Endothelial cell of umbilical vein (primary cell): ENCODE measurements around the gene PRRC2A. TPM values are rescaled to one million over a fixed set of nuclear protein-coding genes. Genes with fewer than 3 reads are reported as not detected.
A peak's percentile ranks its signal among the peaks of the same experiment; 100 is the strongest.

ENCODE experiments used
- BruUV-seq: library from RNA; stranded (reverse); fragments of 400-500 nt; replicated peaks from 2 replicates; lab custom pipeline; 2021; lab: Mats Ljungman, UMichigan
- CTCF ChIA-PET: fragments of 300-600, 350-600 bp; sonication (Branson Sonifier 250); formaldehyde crosslinking; loops from one replicate; lab custom pipeline; 2021; ENCODE audit warnings: antibody characterized with exemption, inconsistent platforms; lab: Charles Lee
- POLR2A ChIA-PET: fragments of 300-600, 350-600 bp; sonication (Branson Sonifier 250); formaldehyde crosslinking; loops from one replicate; lab custom pipeline; 2021; ENCODE audit warnings: antibody characterized with exemption, inconsistent platforms; lab: Charles Lee
- DNase-seq: peaks from one replicate; pipeline ENCODE4 v3.0.0-alpha.2; 2011; ENCODE audit warnings: low read depth, low spot score
- FAIRE-seq: peaks from 2 replicates; lab custom pipeline; 2011; peaks lifted over from hg19 to GRCh38; lab: Jason Lieb, UNC
- H2AFZ ChIP-seq: 2 replicates; pipeline ENCODE4 v1.6.0; 2012; ENCODE audit warnings: low read depth, low read length, control low read depth, inconsistent platforms
- H3K27ac ChIP-seq: 2 replicates; pipeline ENCODE4 v1.5.1; 2011; ENCODE audit warnings: low read depth, mild to moderate bottlenecking, control low read depth, low read length, moderate library complexity; ENCODE audit not compliant: insufficient read depth
- H3K27me3 ChIP-seq, 2 experiments: 2 replicates each; pipeline versions ENCODE4 v1.6.0 to v1.6.1; 2011; ENCODE audit warnings: low read length in 2 of 2, mixed read lengths in 1 of 2; ENCODE audit not compliant: control insufficient read depth in 2 of 2, insufficient read depth in 2 of 2
- H3K36me3 ChIP-seq, 2 experiments: 2 replicates in 1 of 2; 3 replicates in 1 of 2; pipeline ENCODE4 v1.5.1; 2011; ENCODE audit warnings: low read length in 2 of 2, mild to moderate bottlenecking in 1 of 2, moderate library complexity in 1 of 2; ENCODE audit not compliant: control insufficient read depth in 2 of 2, insufficient read depth in 2 of 2; ENCODE audit errors: extremely low read depth in 1 of 2
- H3K4me1 ChIP-seq: 3 replicates; pipeline ENCODE4 v1.5.1; 2011; ENCODE audit warnings: mild to moderate bottlenecking, low read length; ENCODE audit not compliant: control insufficient read depth, insufficient read depth; ENCODE audit errors: extremely low read depth
- H3K4me2 ChIP-seq: 2 replicates; pipeline ENCODE4 v1.6.1; 2011; ENCODE audit warnings: low read length, control low read depth, mixed read lengths; ENCODE audit not compliant: insufficient read depth
- H3K4me3 ChIP-seq, 3 experiments: fragments of 200-600 bp in 1 of 3; sonication (generic), shearing (Covaris generic) in 1 of 3; replicated peaks in 1 of 3; 2 replicates each; pipeline ENCODE4 v1.5.1; 2011 to 2016; ENCODE audit warnings: control low read depth in 3 of 3, low read length in 3 of 3, mild to moderate bottlenecking in 2 of 3, inconsistent platforms in 1 of 3, low read depth in 1 of 3, moderate library complexity in 1 of 3; ENCODE audit not compliant: insufficient read depth in 1 of 3
- H3K79me2 ChIP-seq: 2 replicates; pipeline ENCODE4 v1.6.0; 2012; ENCODE audit warnings: low read length, inconsistent platforms; ENCODE audit not compliant: control insufficient read depth, insufficient read depth
- H3K9ac ChIP-seq: replicated peaks from 2 replicates; pipeline ENCODE3; 2011; ENCODE audit warnings: low read length, control low read depth; ENCODE audit not compliant: insufficient read depth; ENCODE audit errors: extremely low read depth
- H3K9me1 ChIP-seq: replicated peaks from 3 replicates; pipeline ENCODE4 v1.6.0; 2011; ENCODE audit warnings: mild to moderate bottlenecking, low read length; ENCODE audit not compliant: control insufficient read depth, insufficient read depth; ENCODE audit errors: extremely low read depth
- H3K9me3 ChIP-seq: replicated peaks from 2 replicates; pipeline ENCODE4 v1.5.1; 2012; ENCODE audit warnings: low read length, inconsistent platforms; ENCODE audit not compliant: control insufficient read depth, insufficient read depth
- H4K20me1 ChIP-seq: replicated peaks from 2 replicates; pipeline ENCODE3; 2011; ENCODE audit warnings: mild to moderate bottlenecking, low read length; ENCODE audit not compliant: control insufficient read depth, insufficient read depth; ENCODE audit errors: extremely low read depth
- EZH2 ChIP-seq: IDR thresholded peaks from 2 replicates; pipeline ENCODE4 v1.6.1; 2012; ENCODE audit warnings: borderline replicate concordance, low read depth, mild to moderate bottlenecking, moderate library complexity, low read length, inconsistent platforms; ENCODE audit not compliant: severe bottlenecking
- JUN ChIP-seq: IDR thresholded peaks from 2 replicates; pipeline ENCODE4 v1.6.1; 2011; ENCODE audit warnings: borderline replicate concordance, low read depth; ENCODE audit not compliant: insufficient read length, insufficient read depth
- MYC ChIP-seq: IDR thresholded peaks from one replicate; pipeline ENCODE4 v1.6.1; 2011; ENCODE audit warnings: mild to moderate bottlenecking, low read depth, low read length
- POLR2AphosphoS5 ChIP-seq: IDR thresholded peaks from 2 replicates; pipeline ENCODE4 v1.6.1; 2012; ENCODE audit warnings: low read depth, mild to moderate bottlenecking, control low read depth, low read length, moderate library complexity; ENCODE audit not compliant: insufficient read depth
- dilution Hi-C: fragments of 300-500 bp; cut with MboI; formaldehyde crosslinking; loops from one replicate; pipeline ENCODE4 v1.15.0; 2019; ENCODE audit warnings: low sequenced_read_pairs; ENCODE audit not compliant: extremely low pct_ligation_motif_present
- intact Hi-C: fragments of 100-400 bp; cut with micrococcal nuclease; formaldehyde crosslinking; loops from one replicate; pipeline ENCODE4 v1.10.0; 2022
- polyA plus RNA-seq, 4 experiments: library from polyadenylated mRNA; depleted of rRNA in 3 of 4; stranded (reverse) in 3 of 4; unstranded in 1 of 4; fragments of >200 nt; gene quantifications; 2 replicates each; pipeline versions ENCODE4 v1.2.1 to v1.2.3, GENCODE V29; 2011 to 2012; ENCODE audit warnings: missing spikeins in 1 of 4
- total RNA-seq: library from RNA; stranded (reverse); gene quantifications from 2 replicates; pipeline ENCODE4 v1.2.3, GENCODE V29; 2021
- TF ChIP-seq, protein P1 (sequence below): IDR thresholded peaks from 2 replicates; pipeline ENCODE4 v1.6.1; 2011; ENCODE audit not compliant: insufficient read depth, insufficient read length
- TF ChIP-seq, protein P2 (sequence below), 2 donors: IDR thresholded peaks; 1 replicate in 1 of 2; 2 replicates in 1 of 2; pipeline ENCODE4 v1.5.1; 2011; ENCODE audit warnings: low read length in 2 of 2, mild to moderate bottlenecking in 2 of 2, moderate library complexity in 2 of 2, control low read depth in 1 of 2, inconsistent platforms in 1 of 2, low read depth in 1 of 2; ENCODE audit not compliant: insufficient read depth in 1 of 2; ENCODE audit errors: extremely low read depth in 1 of 2

PRRC2A gene
- total and polyA plus RNA-seq, 2 donors (not counting 3 experiments of a cell fraction or from before 2014, with no cell fraction given) = 88.4 to 229 TPM

DNA sequence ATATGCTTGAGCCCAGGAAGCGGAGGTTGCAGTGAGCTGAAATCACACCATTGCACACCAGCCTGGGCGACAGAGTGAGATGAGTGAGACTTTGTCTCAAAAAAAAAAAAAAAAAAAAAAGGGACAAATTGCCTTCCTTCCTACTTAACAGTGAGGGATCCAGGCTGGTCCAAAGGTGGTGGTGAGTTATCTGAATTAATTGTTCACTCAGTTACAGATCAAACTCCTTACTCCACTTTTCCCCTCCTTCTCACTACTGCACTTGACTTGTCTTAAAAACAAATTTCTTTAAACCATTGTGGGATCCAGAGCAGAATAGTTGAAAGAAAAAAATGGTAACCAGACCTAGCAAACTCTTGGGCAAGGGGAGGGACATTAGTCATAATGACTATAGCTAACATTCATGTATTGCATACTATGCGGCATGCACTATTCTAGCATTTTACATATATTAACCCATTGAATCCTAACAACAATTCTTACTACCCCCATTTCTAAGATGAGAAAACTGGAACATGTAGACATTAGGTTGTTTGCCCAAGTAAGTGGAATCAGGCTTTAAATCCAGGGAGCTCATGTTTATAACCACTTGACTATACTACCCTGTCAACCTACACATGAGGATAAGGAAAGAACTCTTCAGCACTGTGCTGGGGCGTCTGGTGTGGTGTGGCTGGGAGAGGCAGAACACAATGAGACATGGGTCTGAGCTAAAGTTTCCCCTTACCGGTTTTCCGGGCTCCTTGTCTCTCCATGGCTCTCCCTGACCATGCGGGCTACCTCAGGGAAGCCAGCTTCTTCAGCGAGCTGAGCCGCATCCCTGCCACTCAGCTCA is 42.8 kb downstream of the PRRC2A start:
- Histone ChIP-seq H3K4me1 (peaks cover 44% of the 10 kb centered on the region), H4K20me1 (no peaks in the 10 kb centered on the region), H3K9ac (no peak overlapping the region), H3K4me3 (peak overlapping the region in 2 of 3 experiments; percentile 70 to 94), H3K4me2 (peak overlapping the region; percentile 86), H3K9me1 (no peaks in the 10 kb centered on the region), H2AFZ (no peak overlapping the region), H3K79me2 (peaks cover 46% of the 10 kb centered on the region), H3K27ac (peak overlapping the region; percentile 14), H3K36me3 (peaks cover 7 to 10% of the 10 kb centered on the region in 2 experiments), H3K9me3 (no peaks in the 10 kb centered on the region), H3K27me3 (no peaks in the 10 kb centered on the region)
- dilution Hi-C loops = no loop called here
- DNase-seq (no peak), FAIRE-seq (no peak)
- ChIA-PET CTCF (interaction anchor here (0.8 to 5.7 kb wide), 6 partner anchors 11 to 159 kb away, joined by 3 to 38 read pairs (median 4); partner anchors contain the start of genes BAG6 and LSM2), POLR2A (interaction anchor here (0.9 to 1.0 kb wide), 2 partner anchors 11 to 164 kb away, joined by 3 to 5 read pairs; partner anchors contain the start of genes BAG6 and HSPA1B)
- TF ChIP-seq POLR2AphosphoS5 (no peak), EZH2 (no peak), JUN (no peak), MYC (no peak)
- TF ChIP-seq, protein P1, sequence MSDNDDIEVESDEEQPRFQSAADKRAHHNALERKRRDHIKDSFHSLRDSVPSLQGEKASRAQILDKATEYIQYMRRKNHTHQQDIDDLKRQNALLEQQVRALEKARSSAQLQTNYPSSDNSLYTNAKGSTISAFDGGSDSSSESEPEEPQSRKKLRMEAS = no peak
- TF ChIP-seq, protein P2, sequence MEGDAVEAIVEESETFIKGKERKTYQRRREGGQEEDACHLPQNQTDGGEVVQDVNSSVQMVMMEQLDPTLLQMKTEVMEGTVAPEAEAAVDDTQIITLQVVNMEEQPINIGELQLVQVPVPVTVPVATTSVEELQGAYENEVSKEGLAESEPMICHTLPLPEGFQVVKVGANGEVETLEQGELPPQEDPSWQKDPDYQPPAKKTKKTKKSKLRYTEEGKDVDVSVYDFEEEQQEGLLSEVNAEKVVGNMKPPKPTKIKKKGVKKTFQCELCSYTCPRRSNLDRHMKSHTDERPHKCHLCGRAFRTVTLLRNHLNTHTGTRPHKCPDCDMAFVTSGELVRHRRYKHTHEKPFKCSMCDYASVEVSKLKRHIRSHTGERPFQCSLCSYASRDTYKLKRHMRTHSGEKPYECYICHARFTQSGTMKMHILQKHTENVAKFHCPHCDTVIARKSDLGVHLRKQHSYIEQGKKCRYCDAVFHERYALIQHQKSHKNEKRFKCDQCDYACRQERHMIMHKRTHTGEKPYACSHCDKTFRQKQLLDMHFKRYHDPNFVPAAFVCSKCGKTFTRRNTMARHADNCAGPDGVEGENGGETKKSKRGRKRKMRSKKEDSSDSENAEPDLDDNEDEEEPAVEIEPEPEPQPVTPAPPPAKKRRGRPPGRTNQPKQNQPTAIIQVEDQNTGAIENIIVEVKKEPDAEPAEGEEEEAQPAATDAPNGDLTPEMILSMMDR (IDR thresholded peaks at IDR 0.05; ENCODE audit: extremely low read depth in 1 of 2, insufficient read depth in 1 of 2, low read depth in 1 of 2, low read length in 2 of 2) = no peak
- no TSS peak for BruUV-seq
- intact Hi-C loops = loop anchor here (5.0 to 10.0 kb wide), 2 partner anchors 171 to 531 kb away; partner anchors contain the start of genes GPSM3 and PBX2
